8988T (cell line): Measurements from ENCODE around the gene AJM1.
"Not testable (repeated sequence)": the region's sequence is repeated elsewhere in the genome, so short reads cannot be mapped to it uniquely, and the experiment has no call there.

Experiments
- DNase-seq: peaks from one replicate; pipeline ENCODE4 v3.0.0; 2011

The AJM1 gene

GRCh38 chr9:136832581-136832980, 9.7 kb upstream of the AJM1 start:
- no peak for DNase-seq

GRCh38 chr9:136833381-136834048, 8.8 kb upstream of the AJM1 start:
- not testable (repeated sequence) for DNase-seq

GRCh38 chr9:136835162-136835931, 6.9 kb upstream of the AJM1 start:
- DNase-seq = no peak

GRCh38 chr9:136835932-136836904, 6.1 kb upstream of the AJM1 start:
- DNase-seq = no peak

DNA sequence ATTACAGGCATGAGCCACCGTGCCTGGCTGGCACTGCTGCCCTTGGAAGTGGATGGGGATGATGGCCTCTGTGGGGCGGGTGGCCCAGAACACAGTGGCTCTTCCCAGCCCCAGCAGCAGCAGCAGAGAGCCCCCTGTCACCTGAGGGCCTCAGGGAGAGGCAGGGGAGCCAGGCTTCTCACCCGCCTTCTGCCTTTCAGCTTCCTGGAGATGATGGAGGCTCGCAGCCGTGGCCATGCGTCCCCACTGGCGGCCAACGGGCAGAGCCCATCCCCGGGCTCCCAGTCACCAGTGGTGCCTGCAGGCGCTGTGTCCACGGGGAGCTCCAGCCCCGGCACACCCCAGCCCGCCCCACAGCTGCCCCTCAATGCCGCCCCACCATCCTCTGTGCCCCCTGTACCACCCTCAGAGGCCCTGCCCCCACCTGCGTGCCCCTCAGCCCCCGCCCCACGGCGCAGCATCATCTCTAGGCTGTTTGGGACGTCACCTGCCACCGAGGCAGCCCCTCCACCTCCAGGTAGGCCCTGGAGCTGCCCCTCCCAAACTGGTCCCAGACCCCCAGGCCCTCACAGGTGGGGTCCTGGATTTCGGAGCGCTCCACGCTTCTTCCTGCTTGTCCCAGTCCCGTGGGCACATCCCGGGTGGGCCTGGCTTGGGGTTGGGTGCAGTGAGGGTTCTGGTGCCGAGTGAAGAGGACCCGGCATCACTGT, 5.0 kb upstream of the AJM1 start:
- DNase-seq = no peak

GRCh38 chr9:136837856-136838277, 4.4 kb upstream of the AJM1 start:
- DNase-seq = not testable (repeated sequence)

DNA sequence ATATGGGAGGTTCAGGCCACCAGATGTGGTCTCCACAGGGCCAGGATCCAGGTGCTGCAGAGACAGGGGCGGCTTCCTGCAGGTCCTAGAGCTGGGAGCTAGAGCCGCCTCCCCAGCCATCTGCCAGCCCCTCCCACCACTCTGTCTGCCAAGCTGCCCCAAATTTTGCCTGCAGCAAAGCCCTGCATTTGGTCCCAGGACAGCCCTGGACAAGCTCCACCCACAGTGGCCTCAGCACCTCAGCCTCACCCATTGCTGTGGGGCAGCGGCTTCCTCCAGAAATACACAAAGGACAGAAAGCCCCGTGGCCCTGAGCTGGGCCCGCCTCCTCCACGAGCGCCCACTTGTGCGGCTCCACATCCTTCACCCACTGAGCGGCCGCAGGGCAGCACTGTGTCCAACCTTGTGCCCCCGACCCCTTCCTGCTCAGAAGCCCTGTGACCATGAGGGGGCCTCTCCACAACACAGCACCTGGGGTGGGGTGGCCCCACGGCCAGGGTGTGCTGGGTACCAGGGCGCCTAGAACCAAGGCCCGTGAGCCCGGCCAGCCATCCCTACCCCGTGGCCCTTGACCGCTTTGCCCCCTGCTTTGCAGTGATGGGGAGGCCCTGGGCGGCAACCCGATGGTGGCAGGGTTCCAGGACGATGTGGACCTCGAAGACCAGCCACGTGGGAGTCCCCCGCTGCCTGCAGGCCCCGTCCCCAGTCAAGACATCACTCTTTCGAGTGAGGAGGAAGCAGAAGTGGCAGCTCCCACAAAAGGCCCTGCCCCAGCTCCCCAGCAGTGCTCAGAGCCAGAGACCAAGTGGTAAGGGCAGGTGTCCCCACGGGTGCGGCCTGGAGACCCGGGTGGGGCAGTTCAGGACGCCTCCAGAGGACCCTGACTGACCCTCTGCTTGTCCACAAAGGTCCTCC, 3.7 kb upstream of the AJM1 start:
- no peak for DNase-seq

- no peak for DNase-seq
Measured at GRCh38 chr9:136839229-136840139, 2.8 kb upstream of the AJM1 start.

DNA sequence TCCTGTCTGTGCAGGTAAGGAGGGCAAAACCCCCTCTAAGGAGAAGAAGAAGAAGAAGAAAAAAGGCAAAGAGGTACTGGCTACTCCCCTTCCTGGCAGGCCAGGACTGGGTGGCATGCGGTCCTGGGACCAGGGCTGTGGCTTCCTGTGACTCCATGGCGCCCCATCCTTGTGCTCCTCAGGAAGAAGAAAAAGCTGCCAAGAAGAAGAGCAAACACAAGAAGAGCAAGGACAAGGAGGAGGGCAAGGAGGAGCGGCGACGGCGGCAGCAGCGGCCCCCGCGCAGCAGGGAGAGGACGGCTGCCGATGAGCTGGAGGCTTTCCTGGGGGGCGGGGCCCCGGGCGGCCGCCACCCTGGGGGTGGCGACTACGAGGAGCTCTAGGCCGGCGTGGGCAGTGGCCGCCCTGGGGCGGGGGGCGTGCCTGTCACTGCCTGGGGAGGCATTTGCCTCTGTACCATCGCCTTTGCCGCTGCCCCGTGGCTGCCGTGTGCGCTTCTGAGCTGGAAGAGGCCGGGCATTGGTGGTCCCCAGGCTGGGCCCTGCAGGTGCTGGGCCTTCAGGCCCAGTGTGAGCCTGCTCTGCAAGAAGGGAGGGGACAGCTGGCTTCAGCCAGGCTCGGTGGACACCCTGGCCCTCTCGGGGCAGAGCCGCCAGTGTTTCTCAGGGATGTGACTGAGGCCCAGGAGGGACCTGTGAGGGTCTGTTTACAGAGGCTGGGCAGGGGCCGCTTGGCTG, 2.0 kb upstream of the AJM1 start:
- no peak for DNase-seq

GRCh38 chr9:136840877-136841645, 1.2 kb upstream of the AJM1 start:
- no peak for DNase-seq

GRCh38 chr9:136841646-136842379, 465 bp upstream of the AJM1 start:
- not testable (repeated sequence) for DNase-seq

DNA sequence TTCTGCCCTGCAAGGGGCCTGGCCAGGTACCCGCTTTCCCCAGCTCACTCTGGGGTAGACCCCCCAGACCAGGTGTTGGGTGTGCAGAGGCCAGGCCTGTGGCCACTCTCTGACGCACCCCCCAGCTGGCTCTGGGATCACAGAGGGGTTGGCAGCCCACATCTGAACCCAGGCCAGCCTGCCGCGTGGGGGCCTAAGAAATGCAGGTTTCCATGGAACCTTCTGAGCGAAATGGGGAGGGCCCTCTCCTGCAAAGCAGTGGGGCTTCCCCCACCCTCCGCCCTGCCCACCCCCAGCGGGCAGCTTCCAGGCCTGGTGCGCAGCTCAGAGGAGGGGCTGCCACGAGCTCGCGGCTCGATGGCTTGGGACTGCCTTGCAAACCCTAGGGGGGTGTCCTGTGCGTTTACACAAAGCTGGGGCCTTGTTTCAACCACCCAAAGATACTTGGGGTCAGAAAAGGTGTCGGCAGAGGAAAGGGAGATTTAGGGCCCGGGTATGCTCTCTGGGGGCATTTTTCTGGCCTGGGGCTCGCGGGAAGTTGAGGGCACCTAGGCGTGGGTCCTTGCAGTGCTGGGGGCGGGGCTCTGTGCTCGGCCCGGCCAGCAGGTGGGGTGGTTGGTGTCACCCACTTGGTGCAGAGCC, 1.0 kb downstream of the AJM1 start:
- DNase-seq = not testable (repeated sequence)

DNA sequence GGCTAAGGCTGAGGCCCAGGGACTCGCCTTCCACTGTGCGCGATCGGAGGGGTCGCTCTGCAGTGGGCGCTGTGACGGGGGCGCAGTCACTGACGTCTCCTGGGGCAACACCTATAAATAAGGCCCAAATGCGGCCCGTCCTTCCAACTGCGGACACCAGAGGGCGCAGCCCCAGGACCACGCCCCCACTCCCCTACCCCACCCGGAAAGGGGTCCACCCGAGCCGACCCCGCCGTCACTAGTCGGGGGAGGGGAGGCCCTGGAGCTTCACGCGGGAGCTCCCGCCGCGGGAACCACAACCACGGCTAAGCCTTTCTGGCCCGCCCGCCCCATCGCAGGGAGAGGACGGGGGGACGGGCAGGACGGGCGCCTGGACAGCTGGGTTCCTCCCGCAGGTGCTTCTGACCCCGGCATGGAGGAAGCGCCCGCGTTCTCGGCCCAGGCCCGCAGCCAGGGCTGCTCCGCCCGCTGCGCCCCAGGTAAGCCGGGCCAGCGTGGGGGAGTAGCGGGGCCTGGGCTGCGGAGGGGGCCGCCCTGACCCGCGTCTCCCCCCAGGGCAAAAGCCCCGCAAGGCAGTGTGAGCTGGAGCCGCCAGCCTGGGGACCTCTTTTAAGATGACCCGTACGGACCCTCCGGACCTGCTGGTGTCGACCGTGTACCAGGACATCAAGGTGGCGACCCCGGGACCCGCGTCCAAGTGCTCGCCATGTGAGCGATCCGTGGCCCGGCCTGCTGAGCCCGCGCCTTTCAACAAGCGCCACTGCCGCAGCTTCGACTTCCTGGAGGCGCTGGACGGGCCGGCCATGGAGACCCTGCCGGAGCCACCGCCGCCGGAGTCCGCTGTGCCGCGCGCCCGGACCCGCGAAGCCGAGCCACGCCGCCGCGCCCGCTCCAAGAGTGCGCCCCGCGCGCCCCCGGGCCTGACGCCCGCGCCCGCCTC, 1.8 kb downstream of the AJM1 start:
- DNase-seq = not testable (repeated sequence)

DNA sequence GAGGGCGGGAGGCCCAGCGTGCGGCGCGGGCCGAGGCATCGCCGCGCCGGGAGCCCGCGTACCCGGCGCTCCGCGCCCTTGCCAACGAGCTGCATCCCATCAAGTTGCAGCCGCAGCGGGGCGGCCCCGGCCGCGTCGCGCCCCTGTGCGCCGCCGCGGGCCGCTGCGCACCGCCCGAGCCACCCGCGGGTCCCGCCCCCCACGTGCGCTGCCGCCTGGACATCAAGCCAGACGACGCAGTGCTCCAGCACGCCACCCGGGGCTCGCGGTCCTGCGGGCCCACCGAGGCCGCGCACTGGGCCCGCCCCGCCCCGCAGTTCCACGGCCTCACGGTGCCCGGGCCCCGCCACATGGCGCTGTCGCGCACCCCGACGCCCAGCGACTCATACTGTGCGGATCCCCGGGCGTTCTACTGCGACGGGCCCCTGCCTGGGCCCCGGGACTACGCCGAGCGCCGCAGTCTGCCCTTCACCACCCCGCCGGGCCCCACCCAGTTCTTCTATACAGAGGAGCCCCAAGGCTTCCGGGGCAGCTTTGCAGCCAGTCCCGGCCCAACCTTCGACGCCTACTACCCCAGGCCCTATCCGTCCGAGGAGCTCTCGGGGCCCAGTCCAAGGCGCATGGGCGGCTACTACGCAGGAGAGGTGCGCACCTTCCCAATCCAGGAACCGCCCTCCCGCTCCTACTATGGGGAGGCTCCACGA, 2.6 kb downstream of the AJM1 start:
- no peak for DNase-seq

DNA sequence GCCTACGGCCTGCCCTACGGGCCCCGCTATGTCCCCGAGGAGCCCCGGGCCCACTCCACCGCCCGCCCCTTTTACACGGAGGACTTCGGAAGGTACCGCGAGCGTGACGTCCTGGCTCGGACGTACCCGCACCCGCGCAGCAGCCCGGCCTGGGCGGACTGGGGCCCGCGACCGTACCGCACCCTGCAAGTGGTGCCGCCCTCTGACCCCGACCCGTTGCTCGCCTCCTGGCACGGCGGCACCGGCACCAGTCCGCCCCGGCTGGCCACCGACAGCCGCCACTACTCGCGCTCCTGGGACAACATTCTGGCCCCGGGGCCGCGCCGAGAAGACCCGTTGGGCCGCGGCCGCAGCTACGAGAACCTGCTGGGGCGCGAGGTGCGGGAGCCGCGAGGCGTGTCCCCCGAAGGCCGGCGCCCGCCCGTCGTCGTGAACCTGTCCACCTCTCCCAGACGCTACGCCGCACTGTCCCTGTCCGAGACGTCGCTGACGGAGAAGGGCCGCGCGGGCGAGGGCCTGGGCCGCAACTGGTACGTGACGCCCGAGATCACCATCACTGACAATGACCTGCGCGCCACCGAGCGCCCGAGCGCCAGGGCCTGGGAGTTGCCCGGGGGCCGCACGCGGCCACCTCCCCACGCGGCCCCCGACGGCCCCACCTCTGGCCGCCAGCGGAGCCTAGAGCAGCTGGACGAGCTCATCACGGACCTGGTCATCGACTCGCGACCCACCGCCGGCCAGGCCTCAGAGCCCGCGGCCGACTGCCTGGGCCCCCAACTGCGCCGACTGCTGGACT, 3.4 kb downstream of the AJM1 start:
- DNase-seq = no peak
